LNCAP (cell line): ENCODE measurements around the gene XPNPEP3.

ENCODE experiments used
- CTCF ChIP-seq: fragments of 450-650 bp; IDR thresholded peaks from 2 replicates; pipeline ENCODE4 v1.5.1; 2017; ENCODE audit warnings: mild to moderate bottlenecking

Gene XPNPEP3

DNA sequence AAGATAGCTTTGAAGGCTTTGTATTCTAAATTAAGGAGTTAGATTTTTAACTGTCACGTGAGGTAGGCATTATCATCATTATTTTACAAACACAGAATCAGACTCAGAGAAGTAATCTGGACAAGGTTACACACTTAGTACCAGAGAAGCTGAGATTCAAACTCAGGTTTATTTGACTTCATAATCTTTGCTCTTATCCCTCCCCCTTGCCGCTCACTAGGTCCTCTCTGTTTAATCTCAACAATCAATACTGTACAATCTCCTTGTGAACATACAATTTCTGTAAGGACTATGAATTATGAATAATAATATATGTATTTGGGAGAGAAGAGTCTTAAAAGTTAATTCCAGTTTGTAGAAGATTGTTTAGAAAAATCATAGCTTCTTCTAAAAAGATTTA lies 10.2 kb downstream of the XPNPEP3 start:
- TF ChIP-seq CTCF = no peak

GRCh38 chr22:40874016-40874415 lies 17.1 kb downstream of the XPNPEP3 start:
- TF ChIP-seq CTCF = no peak

DNA sequence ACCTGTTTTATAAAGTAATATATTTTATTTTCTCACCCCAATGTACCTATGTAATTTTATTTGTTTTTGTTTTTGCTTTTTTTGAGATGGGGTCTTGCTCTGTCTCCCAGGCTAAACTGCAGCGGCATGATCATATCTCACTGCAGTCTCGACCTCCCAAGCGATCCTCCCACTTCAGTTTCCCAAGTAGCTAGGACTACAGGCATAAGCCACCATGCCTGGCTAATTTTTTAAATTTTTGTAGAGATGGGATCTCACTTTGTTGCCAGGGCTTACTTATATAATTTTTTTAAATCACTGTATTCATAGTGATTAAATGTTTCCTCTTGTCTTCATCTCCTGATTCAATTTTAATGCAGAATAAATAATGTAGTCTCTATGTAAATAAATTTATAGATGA lies 18.2 kb downstream of the XPNPEP3 start:
- no peak for TF ChIP-seq CTCF

GRCh38 chr22:40876907-40877306 lies 20.0 kb downstream of the XPNPEP3 start:
- TF ChIP-seq CTCF = no peak

GRCh38 chr22:40877488-40877887 lies 20.5 kb downstream of the XPNPEP3 start:
- TF ChIP-seq CTCF = no peak

- no peak for TF ChIP-seq CTCF
These were observed 22.0 kb downstream of the XPNPEP3 start for GRCh38 chr22:40878922-40879321.

GRCh38 chr22:40889116-40889515 lies 32.2 kb downstream of the XPNPEP3 start:
- no peak for TF ChIP-seq CTCF

DNA sequence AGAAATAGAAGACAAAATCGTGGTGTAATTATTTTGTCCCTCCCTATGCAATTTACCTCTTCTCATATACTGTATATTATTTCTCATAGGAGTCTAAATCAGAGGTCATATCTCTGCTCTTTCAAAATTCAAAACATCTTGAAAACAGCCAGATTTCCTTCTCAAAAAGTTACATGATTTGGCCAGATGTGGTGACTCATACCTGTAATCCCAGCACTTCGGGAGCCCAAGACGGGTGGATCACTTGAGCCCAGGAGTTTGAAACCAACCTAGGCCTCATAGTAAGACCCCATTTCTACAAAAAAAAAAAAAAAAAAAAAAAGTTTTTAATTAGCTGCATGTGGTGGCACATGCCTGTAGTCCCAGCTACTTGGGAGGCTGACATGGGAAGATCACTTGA lies 33.9 kb downstream of the XPNPEP3 start:
- no peak for TF ChIP-seq CTCF
